NCI-H146 treated with DMSO at 0.1 percent for 48 hours (cell line): ENCODE results near the gene CFAP299.
"Not testable (repeated sequence)": the region's sequence is repeated elsewhere in the genome, so short reads cannot be mapped to it uniquely, and the experiment has no call there.

ENCODE experiments used
- DNase-seq: peaks from one replicate; lab custom pipeline; 2025; ENCODE audit not compliant: unreplicated experiment; lab: John Stamatoyannopoulos, UW

Gene CFAP299

DNA sequence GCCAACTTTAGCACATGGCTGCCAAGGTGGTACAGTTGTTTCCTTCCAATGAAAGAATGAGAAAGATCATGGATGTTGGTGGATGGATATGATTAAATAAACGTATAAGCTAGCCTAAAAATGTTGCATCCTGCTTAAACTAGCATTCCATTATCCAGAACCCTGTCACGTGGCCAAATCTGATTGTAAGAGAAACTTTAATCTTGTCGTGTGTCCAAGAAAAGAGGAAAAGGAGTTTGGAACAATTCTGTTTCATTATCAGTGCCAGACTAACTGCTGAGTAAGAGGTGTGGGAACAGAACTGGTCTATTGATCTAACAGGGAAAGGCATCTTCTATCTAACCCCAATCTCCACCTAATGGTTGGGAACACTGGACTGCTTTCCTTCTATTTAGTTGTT lies 369.8 kb downstream of the CFAP299 start:
- no peak for DNase-seq

DNA sequence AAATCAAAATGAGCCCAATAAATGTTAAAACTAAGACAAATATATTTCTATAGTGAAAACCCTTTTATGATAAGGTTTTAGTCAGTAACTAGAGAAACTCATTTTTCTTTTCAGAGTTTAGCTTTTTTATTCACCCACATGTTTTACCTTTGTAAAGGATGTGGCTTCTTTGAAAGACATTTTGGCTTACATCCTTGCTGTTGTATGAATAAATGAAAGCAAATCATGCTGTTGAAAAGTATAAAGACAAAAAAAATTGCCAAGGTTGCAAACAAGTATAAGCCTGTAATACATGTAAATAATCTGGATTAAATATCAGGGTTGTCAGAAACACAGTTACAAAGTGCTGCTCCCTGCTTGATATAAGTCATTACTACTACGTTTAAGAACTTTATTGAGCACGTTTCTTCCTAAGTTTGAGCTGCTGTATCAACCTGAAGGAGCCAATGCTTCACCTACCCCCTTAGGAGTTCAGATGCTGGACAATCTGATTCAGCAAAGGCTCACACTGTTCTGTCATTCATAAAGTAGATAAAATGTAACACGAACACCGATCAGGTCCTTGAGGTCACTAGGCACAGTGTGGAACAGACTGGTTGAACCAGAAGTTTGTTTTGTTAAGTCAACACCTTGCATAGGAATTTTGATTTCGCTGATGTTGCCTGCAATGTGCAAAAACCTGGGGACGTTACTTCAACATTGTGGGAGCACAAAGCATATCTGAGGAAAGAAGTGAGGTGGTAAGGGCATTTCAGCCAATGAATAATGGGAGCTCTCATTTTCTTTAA lies 373.7 kb downstream of the CFAP299 start:
- DNase-seq = no peak

DNA sequence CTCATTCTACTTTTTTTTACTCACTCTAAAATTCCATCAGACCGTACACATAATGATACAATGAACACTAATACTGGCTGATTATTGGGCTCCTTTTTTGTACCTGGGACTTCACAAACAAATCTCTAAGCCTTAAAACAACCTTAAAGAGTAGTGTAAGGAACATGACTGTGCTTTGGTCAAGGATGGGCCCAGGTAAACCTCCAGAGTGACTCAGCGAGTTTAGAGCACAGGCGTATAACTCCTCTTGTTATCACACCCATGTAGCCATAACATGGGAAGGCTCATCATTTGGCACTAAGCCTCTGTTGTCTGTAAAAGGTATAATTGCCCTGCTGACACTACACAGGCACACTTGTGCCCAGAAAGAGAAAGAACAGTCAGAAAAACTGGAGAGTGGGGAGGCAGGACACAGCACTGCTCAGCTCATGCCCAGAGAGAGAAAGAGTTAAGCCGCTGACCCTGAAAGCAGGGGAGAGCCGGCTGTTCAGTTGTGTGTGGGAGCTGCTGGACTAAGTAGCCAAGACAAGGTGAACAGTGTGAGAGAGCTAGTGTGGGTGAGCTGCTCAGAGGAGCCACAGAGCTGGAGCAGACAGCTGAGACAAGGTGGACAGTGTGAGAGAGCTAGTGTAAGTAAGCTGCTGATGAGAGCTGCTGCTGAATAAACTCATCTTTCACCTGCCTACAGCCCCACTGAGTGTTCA lies 375.4 kb downstream of the CFAP299 start:
- DNase-seq = no peak

DNA sequence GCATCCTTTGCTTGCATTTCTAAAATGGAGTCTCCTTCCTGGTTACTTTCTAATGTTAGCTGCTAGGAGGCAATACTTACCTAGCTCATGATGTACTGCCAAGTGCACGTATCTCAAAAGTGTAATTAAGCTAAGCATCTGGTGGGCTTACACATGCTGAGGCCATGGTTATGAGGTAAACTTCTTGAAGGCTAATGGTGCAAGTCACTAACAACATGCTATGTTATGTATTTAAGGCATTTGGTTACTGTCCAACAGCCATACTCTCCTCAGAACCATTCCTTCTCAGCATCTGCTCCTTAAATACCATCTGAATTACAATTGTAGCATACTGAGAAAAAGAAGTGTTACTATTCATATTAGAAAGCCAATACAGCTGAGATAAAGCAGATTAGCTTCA lies 376.4 kb downstream of the CFAP299 start:
- no peak for DNase-seq

DNA sequence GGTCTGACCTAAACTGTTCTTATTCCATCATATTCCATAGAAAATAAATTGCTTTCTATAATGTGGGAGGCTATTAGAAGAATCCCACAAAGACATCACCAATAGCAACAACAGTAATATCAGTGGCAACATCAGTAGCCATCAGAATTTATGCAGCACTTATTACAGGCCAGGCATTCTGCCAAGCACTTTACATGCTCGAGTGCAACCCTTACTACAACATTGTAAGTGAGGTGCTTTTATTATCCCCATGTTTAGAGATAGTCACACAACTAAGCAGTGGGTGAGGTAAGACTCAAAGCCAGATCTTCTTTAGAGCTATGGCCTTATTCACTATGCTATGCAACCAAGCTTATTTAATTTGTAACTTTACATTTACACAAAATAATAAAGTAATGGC lies 377.9 kb downstream of the CFAP299 start:
- no peak for DNase-seq

DNA sequence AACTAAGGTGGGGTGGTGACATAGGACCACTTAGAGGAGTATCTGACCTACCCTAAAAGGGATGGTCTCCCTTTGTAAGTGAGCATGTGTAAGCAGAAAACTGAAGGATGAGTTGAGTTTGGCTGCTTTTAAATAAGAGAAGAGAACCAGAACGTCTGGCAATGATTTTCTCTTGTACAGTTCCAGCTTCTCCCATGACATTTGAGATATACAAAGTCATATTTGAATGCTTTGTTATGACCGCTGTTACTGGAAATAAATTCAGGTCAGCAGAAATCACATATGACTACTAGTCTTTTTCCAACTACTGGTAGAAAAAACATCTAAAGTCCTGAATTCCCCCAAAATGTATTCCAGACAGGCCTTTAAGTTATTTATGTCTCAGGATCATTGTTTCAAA lies 381.7 kb downstream of the CFAP299 start:
- DNase-seq = no peak

DNA sequence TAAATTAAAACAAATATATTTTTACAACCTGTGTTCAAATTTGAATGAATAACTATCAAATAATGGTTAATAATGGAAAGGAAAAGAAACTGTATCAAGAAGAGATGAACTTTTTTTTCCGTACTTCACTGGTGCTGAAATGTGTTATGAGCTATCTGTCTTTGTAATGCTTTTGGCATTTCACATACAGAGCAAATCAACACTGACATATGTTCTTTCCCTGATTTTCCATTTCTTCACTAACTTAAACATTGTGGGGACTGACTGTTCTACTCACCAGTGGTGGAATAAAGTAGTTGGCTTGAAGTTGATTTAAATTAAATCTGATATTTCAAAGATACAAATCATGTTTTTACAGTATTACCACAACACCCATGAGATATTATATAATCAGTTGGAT lies 390.9 kb downstream of the CFAP299 start:
- DNase-seq = no peak

DNA sequence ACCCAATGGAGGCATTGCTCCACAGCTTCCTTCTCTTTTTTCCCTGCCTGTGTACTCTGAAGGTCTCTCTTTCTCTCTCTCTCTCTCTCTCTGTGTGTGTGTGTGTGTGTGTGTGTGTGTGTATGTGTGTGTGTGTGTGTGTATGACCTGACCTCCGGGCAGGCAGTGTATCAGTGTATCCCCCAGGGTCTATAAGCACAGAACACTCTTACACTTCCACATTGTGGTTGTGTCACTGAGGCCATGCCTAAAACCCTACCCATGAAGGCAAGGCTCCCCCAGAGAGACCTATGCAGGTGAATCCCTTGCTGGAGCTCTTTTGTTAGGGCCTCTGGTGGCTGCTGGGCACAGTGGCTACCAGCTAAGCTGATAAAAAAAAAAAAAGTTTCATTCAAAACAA lies 394.6 kb downstream of the CFAP299 start:
- DNase-seq = no peak

DNA sequence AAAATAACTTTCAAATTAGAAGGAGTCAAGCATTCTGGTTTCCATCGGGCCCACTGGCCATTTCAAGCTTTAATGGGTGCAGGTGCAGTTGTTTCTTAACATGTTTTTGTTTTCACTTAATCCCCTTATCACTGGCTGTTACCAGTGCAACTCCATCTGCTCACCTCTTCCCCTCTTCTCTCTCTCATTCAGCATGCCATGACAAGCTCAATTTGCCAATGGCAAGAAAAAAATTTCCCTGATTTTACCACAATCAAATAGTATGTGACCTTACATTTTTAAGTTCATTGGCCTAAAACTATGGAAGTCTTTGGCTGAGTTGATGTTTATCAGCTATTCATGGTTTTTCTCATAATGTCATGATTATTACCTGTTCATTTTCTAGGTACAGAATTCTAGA lies 395.9 kb downstream of the CFAP299 start:
- no peak for DNase-seq

DNA sequence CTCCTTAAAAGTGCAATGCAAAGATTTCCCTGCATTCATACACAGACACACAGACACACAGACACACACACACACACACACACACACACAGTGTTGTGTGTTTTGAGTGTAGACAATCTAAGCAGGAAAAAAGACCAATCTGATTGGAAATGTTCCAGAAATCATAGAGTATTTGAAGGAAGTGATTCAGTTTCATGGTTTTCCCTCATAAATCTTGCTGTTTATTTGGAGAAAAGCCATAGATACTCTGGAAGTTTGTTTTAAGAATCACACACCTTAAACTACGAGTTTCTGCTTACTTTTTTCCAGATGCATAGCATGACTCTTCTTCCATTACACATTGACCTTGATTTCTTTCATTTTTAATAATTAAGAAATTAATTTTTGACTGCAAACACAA lies 396.5 kb downstream of the CFAP299 start:
- no peak for DNase-seq

DNA sequence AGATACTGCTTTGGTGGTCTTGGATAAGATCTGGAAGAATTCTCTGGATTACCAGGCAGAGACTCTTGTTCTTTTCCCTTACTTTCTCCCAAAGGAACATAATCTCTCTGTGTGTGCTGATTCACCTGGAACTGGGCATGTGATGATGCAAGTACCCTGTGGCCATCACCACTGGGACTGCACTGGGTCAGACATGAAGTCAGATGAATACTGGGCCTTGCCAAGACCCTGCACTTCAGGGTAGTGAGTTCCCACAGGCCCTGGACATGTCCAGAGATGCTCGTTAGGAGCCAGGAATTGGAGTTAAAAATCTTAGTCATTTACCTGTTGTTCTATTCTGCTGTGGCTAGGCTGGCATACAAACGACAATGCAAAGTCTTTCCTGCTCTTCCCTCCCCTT lies 404.8 kb downstream of the CFAP299 start:
- DNase-seq = no peak

DNA sequence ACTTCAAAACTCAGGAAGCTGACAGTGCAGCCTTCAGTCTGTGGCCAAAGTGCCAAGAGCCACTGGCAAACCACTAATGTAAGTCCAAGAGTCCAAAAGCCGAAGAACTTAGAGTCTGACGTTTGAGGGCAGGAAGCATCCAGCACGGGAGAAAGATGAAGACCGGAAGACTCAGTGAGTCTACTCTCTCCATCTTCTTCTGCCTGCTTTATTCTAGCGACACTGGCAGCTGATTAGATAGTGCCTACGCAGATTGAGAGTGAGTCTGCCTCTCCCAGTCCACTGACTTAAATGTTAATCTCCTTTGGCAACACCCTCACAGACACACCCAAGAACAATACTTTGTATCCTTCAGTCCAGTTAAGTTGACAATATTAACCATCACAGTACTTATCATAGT lies 414.0 kb downstream of the CFAP299 start:
- DNase-seq = not testable (repeated sequence)

DNA sequence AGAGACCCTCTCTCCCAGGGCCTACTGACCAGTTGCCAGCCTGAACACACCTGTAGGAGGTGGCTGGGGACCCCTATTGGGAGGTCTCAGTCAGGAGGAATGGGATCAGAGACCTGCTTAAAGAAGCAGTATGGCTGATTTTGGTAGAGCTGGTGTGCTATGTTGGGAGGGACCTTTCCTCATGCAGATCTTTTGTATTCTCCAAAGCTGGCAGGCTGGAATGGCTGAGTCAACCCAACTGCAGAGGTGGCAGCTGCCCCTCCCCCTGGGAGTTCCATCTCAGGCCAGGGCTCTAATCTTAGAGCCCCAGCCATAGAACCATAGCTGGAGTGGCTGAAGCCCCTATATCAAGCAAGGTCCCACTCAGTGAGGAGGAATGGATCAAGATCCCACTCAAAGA lies 415.7 kb downstream of the CFAP299 start:
- DNase-seq = no peak

DNA sequence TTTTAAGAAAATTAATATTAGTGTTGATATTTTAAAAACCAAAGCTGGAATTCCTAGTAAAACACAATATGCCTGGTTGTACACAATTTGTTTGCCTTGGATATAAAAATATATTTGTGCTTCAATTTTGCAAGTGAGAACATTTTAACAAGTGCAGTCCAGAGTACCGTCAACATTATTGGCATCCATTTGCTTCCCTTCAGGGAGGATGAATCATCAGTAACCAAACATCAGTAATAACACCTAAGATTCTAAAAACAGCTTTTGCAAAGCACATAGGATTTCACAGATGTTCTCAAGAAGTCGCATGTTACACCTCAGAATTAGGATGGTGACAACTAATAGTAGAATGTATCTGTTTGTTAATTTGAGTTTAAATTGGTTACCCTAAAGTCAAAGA lies 432.4 kb downstream of the CFAP299 start:
- no peak for DNase-seq

DNA sequence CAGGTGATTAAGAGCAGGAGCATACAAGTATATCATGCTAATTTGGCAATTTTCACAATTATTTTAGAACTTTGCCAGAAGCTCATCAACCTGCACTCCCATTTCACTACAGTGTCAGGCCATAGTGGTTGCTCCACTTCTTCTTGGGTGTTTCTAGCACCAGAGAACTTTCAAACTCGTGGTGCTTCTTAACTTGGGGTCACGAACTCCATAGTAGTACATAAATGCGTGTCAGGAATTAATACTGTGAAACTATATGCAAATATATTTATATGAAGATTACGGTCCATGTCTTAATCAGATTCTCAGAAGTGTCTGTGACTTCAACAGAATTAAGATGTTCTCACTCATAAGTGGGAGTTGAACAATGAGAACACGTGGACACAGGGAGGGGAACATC lies 440.6 kb downstream of the CFAP299 start:
- DNase-seq = no peak

DNA sequence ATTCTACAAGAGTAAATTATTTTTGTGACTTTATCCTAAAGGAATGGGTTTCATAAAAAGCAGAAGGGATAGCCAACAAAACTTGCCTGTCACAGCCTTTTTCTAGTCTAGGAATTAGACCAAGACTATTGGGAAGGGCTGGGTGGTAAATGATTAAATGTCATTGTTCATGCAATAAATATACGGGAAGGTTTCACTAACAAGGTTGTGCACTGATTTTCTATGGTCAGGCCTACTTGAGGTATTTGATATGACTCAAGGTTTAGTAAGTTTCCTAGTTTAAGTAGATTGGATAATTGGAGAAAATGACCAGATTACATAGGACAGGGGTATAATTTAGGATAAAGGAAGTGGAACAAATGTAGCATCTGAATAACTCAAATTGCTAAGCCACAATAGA lies 445.9 kb downstream of the CFAP299 start:
- DNase-seq = no peak

DNA sequence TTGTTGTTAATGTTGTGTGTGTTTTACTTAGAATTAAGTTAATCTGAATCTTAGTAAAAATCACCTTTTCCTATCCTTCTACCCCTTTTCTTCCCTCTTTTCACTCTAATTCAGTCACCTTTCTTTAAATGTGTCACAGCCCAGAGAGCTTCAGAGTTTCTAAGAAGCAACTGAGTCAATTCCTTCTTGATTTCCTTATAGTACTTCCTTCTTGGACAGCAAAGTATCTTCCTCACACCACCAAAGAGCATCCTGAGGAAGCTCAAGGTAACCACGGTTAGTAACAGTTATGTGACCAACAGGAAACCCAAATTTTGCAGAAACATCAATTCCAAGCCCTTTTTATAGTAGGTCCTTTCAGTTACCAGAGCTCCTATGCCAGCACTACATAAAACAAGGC lies 451.8 kb downstream of the CFAP299 start:
- DNase-seq = no peak

DNA sequence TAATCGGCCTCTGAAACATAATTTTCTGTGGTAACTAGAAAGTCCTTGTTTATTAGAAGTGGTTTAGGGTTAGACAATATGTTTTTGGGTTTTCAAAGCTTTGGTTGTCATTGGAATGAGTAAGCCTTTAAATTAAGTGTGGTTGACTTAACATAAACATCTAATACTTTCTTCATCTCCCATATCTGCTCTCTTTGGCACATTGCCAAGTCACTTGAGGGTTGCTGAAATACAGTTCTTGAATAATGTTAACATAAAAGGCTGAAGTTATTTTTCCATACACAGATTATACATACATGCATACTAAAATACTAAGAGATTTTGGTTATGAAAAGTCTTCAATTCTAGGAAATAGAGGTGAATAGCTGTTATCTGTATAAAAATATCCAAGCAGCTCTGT lies 453.3 kb downstream of the CFAP299 start:
- DNase-seq = no peak

DNA sequence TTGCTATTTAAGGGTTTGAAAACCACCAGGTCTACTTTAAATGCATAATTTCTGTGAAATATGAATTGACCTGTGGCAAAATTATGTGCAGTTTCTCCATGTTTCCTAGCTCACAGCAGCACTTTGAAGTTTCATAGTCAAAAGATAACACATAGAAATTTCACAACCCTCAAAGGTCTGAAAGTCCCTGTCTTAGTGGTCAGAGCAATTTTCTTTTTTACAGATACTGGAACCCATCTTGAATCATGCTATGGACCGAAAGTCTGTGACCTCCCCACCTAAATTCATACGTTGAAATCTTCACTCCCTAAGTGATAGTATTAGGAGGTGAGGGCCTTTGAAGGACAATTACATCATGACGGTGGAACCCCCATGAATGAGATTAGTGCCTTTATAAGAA lies 454.6 kb downstream of the CFAP299 start:
- DNase-seq = no peak

DNA sequence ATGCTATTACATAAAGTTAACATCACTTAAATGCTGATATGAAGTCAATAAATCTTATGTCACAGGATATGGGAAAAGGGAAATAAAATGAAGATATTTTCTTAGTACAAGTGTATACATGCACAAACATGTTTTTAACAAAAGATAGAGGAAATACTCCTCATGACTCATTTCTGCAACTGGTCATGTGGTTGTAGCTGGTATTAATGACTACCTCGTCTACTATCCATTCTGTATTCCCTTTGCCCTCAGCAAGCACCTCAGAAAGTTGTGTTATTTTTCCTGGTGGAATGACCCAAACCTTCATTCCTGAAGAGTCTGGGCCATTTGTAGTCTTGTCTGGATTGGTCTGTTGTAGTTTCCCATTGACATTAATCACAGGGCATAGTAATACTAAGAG lies 458.1 kb downstream of the CFAP299 start:
- not testable (repeated sequence) for DNase-seq

DNA sequence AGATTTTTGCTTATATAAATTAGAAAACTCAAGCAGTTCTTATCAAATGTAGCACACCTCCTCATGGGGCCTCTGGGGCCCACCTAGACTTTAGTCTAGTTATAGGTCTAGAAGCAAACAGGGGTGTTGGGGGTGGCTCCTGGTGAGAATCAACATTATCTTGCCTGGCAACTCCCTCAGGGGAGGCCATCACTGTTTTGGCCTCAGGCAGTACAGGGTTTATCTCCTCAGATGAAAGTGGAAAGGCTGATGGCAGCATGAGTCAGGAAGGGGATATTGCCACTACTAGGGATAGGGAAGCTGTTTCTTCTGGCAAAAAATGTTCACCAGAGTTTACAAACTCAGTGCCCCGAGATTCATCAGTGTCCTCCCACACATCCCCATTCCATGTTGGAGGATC lies 462.6 kb downstream of the CFAP299 start:
- no peak for DNase-seq

DNA sequence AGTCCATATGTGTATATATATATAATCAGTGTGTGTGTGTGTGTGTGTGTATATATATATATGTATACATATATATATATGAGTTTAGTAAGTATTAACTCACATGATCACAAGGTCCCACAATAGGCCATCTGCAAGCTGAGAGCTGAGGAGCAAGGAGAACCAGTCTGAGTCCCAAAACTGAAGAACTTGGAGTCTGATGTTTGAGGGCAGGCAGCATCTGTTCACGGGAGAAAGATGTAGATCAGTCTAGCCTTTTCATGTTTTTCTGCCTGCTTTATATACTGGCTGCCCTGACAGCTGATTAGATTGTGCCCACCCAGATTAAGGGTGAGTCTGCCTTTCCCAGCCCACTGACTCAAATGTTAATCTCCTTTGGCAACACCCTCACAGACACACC lies 465.2 kb downstream of the CFAP299 start:
- not testable (repeated sequence) for DNase-seq

DNA sequence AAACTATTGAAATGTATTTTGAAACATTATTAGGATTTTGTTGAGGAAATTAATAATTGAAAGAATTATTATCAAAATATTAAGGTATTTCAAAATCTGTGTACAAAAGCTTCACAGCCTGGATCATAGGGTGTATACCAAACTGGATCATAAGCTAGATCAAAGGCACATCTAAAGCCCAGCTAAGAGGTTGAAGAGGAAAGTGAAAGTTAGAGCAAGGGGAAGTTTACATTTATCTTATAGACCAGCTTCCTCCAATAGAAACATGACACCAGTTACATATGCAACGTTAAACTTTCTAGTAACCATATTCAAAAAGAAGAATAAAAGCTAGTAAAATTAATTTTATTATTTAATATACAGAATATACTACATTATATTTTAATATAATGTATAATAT lies 467.8 kb downstream of the CFAP299 start:
- DNase-seq = no peak
